NCI-H446 treated with DMSO at 0.1 percent for 48 hours (cell line): ENCODE data around the gene DRC1.
"Not testable (repeated sequence)": the region's sequence is repeated elsewhere in the genome, so short reads cannot be mapped to it uniquely, and the experiment has no call there.

Experiments
- DNase-seq: peaks from one replicate; lab custom pipeline; 2025; lab: John Stamatoyannopoulos, UW

The DRC1 gene

DNA sequence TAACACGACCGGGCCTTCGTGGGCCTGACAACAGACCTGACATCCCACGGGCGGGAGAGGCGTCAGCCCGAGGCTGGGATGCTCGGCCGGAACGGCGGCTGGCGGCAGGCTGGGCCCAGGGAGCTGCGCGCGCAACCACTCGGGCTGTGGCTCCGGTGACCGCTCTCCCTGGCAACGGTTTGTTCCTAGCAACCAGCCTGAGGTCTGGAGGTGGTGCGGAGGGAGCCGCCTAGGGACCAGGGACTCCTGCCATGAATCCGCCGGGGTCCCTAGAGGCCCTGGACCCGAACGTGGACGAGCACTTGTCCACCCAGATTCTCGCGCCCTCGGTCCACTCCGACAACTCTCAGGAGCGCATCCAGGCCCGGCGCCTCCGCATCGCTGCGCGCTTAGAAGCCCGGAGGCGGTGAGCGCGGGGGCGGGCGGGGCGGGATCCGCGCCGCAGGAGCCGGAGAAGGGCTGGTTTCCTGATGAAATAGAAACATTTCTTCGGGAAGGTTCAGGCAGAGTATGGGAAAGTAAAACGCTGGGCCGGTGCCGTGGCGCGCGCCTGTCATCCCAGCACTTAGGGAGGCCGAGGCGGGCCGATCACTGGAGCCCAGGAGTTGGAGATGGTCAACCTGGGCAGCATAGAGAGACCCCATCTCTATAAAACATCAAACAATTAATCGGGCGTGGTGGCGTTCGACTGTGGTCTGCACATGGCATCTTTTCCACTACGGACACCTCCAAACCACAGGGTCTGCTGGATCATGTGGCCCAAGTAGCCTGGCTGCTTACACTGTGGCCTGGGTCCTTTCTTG, at the start of gene DRC1:
DRC1 (plus strand) TSS at position 182 of the 803 bp plus-strand sequence; CDS start at position 252, 70 bp downstream.
- DNase-seq, result no peak

DNA sequence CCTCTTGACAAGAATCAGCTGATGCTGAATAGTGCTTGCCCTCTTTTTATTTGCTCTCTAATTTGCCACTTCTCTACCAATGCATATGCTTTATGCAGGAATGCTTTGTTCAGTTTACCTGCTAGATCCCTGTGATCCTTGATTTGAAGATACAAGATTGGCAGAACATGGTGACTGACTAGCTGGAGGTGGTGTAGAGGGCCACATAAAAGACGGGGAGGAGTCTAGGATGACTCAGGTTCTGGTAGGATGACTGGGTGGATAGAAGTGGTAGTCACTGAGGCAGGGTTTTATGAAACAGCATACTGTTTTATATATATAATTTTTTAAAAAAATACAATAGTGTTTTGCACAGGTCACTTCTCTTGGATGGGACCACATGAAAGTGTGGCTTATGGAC, 48.8 kb upstream of the DRC1 start:
- DNase-seq, result no peak

DNA sequence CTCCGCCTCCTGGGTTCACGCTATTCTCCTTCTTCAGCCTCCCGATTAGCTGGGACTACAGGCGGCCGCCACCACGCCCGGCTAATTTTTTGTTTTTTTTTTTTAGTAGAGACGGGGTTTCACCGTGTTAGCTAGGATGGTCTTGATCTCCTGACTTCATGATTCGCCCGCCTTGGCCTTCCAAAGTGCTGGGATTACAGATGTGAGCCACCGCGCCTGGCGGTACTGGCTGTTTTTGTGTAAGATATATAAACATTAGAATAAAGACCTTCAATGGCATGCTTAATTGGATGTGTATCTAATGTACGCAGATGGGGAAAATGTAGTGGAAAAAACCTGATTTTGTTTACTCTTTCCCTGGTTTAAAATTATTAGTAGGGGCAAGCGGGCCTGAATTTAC, 47.3 kb upstream of the DRC1 start:
- DNase-seq, result not testable (repeated sequence)

DNA sequence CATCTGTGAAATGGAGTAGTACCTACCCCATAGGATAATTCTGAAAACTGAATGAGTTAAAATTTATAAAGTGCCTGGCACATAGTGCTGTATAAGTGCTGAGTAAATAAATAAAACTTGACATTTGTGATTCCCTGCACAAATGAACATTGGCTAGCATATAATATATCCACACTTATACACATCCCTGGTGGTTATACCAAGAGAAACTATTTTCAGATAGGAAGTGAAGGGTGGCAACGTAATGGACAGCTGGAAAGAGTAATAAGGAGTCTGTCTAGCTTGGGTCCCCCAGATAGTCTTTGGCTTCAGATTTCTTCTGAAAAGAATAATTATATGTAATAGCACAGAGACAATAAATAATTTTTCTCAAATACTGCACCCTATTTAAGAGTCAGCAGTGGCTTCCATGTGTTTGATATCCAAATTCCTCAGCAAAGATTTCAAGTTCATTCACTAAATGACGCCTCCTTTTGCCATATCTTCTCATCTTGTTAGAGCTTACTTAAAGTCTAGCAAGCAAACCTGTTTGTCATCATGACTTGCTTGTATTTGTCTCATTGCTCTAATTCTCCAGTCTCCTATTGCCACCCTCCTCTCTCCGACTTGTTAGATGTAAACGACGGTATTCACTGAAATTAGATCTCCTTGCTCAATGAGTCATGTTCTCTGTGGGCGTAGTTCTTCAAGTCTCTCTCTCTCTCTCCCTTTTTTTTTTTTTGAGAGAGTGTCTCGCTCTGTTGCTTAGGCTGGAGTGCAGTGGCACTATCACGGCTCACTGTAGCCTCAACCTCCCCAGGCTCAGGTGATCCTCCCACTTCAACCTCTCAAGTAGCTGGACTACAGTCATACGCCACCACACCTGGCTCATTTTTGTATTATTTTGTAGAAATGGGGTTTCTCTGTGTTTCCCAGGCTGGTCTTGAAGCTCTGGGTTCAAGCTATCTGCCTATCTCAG, 46.4 kb upstream of the DRC1 start:
- DNase-seq, result no peak

DNA sequence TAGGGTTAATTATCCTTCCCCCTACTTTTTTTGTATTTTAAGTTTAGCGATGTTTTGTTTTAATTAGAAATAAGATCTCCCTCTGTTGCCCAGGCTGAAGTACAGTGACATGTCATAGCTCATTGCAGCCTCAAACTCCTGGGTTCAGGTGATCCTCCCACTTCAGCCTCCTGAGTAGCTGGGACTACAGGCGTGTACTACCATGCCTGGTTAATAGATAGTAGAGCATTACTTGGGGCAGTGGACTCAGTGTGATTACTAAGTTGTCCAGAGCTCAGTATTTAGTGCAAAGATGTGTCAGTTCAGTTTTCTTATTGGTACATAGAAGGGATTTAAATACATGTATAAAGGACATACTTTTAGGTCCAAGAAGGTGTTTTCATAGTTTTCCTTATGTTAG, 45.6 kb upstream of the DRC1 start:
- no peak for DNase-seq

DNA sequence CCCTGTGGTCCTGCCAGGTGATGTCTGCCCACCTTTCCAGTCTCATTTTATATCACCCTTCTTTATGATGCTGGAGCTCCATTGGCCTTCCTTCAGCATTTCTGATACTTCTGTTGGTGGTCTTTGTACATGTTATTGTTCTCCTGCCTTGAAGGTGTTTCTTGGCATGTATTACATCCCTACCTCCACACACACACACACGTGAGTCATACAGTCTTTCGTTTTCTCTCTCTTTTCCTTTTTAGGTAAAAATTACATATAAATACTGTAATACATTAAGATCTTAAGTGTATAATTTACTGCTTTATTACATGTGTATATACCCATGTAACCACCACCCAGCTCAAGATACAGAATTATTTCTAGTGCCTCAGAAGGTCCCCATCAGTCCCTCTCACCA, 44.9 kb upstream of the DRC1 start:
- no peak for DNase-seq

DNA sequence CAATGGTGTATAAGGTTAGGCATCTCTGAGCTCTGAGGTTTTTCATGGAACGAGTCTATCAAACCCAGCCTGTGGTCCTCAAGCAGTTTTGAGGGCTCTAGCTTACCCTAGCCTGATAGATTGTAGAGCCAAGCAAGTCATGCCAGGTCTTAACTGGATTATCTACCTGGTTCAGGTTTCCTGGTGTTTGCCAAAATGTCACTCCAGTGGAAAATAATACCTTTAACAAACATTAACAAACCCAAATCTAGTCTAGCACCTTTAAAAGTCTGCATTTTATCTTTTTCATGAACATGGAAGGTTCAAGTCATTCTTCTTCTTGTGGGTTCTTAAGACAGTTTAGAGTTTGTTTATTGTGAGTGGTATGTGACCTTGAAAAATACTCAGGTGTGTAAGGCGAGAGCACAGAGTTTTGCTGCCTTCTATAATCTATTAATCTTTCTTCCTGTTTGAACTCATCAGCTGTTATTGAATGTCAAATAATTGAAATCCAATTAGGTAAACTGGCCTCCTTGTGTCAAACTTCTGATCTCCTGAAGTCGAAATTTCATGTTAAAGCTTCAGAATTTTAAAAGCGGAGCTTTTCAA, 41.7 kb upstream of the DRC1 start:
- DNase-seq, result no peak

DNA sequence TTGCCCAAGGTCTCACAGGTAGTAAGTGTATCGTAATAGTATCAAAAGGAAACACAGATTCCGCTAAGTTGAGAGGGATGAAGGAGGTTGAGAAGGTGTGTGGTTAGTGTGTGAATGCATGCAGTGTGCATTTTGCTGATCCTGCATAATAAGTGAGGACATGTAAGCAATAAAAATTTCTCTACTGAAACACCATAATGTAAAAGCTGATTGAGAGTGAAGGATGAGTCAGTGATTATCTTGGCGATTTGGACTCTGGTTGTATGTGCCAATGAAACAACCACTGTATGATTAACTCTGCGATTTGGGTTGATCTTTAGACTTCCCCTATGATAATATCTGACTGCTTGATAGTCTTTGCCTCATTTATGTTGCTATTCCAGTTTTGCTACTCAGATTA, 38.4 kb upstream of the DRC1 start:
- no peak for DNase-seq

DNA sequence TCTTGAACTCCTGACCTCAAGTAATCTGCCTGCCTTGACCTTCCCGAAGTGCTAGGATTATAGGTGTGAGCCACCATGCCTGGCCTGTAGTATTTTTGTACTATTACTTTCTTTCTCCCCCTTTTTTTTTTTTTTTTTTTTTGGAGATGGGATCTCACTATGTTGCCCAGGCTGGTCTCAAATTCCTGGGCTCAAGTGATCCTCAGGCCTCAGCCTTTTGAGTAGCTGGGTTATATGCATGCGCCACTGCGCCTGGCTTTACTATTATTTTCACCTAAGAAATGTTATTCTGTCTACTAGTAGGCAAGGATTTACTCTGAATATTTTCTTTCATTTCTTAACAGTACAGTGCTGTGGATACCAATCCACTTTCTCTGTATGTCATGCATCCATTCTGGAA, 37.8 kb upstream of the DRC1 start:
- DNase-seq, result no peak

DNA sequence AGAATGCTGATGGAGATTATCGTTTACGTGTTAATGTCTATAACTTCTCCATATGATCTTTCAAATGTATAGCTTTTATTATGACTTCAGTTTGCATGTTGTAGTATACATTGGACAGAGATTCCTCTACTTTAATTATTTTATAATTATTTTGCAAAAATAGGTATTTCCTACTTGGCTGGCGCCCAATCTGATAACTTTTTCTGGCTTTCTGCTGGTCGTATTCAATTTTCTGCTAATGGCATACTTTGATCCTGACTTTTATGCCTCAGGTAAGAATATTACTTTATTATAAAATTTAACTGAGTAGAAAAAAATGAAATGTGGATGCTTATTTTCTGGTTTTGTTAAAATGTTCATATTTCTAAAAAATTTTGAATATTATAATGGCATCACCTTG, 37.1 kb upstream of the DRC1 start:
- no peak for DNase-seq

DNA sequence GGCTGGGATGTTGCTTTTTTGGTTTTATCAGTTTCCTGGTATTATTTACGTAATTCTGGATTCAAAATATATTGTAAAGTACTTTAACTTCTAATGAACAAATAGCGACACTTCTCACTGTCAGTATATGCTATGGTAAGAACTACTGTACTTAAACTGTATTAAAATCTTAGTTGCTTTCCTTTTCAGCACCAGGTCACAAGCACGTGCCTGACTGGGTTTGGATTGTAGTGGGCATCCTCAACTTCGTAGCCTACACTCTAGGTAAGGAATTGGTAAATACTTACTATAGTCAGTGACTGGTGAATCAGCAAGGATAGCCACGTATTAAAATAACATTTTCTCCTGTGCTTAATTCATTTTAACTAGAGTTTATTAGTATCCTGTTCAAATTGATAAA, 34.8 kb upstream of the DRC1 start:
- no peak for DNase-seq

DNA sequence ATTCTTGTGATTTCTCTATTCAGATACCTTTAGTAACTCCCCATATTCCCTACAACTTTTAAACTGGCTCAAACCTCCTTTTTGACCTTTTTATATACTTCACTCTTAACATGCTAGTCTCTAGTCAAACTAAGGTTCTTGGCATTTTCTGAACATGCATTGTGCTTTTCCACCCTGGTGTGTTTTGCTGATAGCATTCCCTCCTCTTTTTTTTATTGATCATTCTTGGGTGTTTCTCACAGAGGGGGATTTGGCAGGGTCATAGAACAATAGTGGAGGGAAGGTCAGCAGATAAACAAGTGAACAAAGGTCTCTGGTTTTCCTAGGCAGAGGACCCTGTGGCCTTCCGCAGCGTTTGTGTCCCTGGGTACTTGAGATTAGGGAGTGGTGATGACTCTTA, 32.1 kb upstream of the DRC1 start:
- DNase-seq, result not testable (repeated sequence)

DNA sequence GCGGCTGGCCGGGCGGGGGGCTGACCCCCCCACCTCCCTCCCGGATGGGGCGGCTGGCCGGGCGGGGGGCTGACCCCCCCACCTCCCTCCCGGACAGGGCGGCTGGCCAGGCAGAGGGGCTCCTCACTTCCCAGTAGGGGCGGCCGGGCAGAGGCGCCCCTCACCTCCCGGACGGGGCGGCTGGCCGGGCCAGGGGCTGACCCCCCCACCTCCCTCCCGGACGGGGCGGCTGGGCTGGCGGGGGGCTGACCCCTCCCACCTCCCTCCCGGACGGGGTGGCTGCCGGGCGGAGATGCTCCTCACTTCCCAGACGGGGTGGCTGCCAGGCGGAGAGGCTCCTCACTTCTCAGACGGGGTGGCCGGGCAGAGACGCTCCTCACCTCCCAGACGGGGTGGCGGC, 30.8 kb upstream of the DRC1 start:
- DNase-seq, result not testable (repeated sequence)

DNA sequence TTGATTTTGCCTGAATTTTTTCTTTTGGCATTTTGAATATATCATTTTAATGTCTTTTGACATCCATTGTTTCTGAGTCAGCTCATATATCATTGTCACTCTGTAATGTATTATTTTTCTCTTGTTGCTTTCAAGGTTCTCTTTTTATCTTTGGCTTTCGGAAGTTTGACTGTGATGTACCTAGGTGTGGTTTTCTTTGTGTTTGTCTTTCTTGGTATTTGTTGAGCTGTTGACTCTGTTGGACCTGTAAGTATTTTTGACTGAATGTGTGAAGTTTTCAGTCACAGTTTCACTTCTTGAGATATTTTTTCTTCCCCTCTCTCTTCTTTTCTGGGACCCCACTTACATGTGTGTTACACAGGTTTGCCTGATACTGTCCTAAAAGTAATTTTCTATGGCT, 24.9 kb upstream of the DRC1 start:
- no peak for DNase-seq

DNA sequence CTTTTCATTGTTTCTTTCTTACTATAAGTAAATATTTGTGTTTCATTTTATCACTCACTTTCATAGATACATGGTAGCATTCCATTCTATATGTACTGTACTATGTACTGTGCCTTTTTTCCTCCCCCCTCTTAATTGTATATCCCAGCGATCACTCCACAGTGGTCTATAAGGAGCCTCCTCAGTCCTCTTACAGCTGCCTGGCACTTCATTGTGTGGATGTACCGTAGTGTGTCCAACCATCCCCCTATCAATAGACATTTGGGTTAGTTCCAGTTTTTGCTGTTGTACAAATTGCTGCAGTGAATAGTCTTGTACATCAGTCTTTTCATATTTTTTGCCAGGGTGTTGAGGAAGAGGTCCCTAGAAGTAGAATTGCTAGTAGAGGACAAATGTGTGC, 21.4 kb upstream of the DRC1 start:
- no peak for DNase-seq

DNA sequence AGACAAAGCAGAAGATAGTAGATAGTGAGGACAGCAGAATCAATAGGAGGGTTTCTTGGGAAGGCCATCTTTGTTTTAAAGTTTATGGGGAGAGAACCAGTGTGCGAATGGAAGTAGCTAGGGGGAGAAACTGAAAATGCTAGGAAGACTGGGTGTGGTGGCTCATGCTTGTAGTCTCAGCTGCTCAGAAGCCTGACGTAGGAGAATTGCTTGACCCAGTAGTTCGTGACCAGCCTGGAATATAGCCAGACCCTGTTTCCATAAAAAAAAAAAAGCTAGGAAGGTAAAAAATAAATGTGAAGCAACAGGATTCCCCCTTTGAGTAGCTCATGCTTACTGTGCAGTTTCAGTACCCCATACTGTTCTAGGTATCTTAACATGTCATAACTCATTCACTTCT, 19.2 kb upstream of the DRC1 start:
- DNase-seq, result no peak

DNA sequence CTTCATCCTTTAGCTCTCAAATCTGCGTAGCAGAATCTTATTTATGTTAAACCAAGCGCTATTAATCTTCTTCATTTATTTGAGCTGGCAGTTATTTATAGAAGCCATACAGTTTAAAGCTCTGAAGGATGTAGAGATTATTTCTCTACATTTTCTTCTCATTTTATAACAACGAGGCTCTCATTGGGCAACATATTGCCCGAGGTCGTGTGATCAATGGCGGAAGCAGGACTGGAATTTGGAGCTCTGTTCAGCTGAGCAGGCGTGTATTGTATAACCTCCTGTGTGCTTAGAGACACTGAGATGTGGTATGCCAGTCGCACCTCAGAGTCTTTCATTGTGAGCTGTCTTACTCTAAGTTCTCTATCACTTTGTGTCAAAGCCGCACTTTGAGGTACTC, 17.5 kb upstream of the DRC1 start:
- no peak for DNase-seq

DNA sequence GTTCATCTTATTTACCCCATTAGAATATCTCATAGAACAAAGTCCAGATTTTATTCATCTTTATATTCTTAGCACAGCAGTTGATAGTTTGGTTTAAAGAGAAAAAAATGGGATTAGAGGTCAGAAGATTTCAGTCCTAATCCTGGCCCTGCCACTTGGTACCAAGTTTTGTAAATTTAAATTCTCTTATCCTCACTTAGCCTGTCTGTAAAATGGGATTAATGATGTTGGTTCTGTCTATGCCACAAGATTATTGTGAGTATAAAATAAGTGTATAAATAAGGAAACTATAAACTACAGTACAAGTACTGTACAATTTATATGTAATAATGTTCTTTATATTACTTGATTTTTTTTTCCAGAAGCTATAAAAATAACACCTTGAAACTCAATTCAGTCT, 17.1 kb upstream of the DRC1 start:
- DNase-seq, result no peak

DNA sequence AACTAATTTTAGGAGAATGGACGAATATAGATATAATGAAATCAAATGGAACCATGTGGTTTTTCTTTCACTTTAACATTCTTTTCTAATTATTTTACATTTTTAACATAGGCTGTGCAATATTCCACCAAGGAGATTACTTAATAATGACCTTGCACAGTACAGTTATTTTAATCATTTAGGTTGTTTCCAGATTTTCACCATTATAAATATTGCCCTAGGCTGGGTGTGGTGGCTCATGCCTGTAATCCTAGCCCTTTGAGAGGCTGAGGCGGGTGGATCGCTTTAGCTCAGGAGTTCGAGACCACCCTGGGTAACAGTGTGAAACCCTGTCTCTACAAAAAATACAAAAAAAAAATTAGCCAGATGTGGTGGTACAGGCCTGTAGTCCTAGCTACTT, 14.5 kb upstream of the DRC1 start:
- DNase-seq, result no peak

DNA sequence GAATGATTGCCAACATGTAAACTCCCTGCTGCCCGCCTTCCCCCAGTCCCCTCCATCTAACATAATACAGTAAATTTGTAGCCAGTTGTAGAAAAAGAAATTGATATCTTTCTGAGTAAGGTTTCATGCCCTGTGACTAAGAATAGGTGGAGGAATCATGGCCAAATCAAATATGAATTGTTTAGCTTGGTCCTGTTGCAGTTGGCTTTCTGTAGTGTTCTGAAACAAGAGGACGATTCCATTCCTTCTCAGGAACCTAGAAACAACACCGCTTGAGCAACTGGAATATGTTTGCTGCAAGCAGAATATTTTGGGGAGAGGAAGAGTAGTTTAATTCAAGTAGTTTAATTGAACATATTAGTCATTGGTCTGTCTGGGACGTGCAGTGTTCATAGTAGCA, 7.0 kb upstream of the DRC1 start:
- DNase-seq, result no peak

DNA sequence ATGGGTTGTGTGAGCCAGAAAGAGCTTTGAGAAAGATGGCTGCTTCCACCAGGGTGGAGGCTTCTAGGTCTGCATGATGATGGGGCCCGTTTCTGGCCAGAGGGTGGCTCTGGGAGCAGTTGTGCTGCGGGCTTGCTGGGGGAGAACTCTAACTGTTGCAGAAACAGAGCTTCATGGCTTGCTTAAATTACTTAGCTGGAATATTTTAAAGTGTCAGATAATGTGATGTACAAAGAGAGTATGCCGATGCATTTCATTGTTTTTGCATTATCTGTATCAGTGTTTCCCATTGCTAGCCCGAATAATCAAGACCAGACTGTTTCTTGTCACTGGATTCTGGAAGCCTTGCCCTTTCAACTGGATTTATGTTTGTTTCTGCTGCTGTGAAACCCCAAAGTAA, 6.3 kb upstream of the DRC1 start:
- DNase-seq, result no peak

DNA sequence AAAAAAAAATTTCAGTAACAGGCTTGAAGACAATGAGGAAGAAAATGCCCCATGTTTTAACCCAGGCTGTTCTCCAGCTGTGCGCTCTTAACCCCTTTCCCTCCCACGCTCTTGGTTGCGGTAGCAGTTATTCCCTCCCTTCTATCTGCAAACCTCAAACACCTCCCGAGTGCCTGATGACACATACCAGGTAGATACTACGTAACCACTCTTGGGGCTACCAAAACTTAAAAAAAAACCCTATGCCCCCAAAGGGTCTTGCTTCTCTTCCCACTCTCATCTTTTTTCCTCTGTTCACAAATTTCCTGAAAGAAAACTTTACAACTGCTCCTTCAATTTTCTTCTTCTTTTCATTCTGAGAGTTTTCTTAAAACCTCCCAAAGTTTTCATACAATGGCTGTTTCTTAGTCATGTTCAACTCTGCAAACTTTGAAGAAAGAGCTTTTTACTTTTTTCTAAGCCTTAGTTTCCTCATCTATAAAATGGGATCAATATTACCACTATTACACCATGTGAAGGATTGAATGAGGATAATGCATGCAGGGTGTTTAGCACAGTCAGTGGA, 4.9 kb upstream of the DRC1 start:
- no peak for DNase-seq
